AG09309 (cell line): ENCODE data around the gene CCL19.

Source experiments
- DNase-seq: peaks from one replicate; pipeline ENCODE4 v3.0.0-alpha.2; 2010; ENCODE audit warnings: low read depth
- H3K4me3 ChIP-seq: 2 replicates; pipeline ENCODE4 v1.5.1; 2011; ENCODE audit warnings: mild to moderate bottlenecking, low read depth, low read length, moderate library complexity; ENCODE audit not compliant: control insufficient read depth
- TF ChIP-seq, protein P1 (sequence below): IDR thresholded peaks from 2 replicates; pipeline ENCODE4 v1.5.1; 2011; ENCODE audit warnings: mild to moderate bottlenecking, low read depth, low read length, inconsistent platforms; ENCODE audit not compliant: insufficient read depth, control insufficient read depth; ENCODE audit errors: missing control alignments

CCL19 gene

GRCh38 chr9:34719021-34719768, 28.1 kb upstream of the CCL19 start:
- TF ChIP-seq, protein P1, sequence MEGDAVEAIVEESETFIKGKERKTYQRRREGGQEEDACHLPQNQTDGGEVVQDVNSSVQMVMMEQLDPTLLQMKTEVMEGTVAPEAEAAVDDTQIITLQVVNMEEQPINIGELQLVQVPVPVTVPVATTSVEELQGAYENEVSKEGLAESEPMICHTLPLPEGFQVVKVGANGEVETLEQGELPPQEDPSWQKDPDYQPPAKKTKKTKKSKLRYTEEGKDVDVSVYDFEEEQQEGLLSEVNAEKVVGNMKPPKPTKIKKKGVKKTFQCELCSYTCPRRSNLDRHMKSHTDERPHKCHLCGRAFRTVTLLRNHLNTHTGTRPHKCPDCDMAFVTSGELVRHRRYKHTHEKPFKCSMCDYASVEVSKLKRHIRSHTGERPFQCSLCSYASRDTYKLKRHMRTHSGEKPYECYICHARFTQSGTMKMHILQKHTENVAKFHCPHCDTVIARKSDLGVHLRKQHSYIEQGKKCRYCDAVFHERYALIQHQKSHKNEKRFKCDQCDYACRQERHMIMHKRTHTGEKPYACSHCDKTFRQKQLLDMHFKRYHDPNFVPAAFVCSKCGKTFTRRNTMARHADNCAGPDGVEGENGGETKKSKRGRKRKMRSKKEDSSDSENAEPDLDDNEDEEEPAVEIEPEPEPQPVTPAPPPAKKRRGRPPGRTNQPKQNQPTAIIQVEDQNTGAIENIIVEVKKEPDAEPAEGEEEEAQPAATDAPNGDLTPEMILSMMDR = no peak
- no peak overlapping the region for H3K4me3 ChIP-seq
- DNase-seq = no peak

DNA sequence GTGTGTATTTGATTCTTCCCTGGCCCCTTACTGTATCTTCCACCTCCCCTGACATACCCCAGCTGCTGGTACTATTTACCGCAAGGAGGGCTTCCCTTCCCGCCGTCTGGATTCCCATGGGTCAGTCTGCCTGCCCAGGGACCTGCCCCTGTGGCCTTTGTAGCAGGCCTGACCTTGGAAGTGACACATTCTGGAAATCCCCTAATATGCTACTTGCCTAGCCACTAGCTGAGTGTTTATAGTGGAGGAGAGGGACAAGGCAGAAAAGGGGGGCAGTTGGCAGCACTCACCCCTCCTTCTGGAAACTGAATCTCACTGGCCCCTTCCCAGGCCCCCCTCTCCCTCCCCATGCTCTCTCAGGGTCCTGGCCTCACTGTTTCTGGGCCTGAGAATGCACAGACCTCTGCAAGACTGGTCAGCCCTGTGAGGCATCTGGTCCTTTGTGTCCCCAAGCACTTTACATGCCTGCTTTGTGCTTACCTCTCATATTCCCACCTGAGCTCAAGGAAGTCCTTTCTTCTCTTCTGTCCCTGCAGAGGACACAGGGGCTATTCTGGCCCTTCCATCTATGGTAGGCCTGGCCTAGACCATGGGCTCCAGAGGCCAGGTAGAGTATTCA, 27.0 kb upstream of the CCL19 start:
- DNase-seq = no peak
- no peak overlapping the region for H3K4me3 ChIP-seq
- TF ChIP-seq, protein P1 = no peak

DNA sequence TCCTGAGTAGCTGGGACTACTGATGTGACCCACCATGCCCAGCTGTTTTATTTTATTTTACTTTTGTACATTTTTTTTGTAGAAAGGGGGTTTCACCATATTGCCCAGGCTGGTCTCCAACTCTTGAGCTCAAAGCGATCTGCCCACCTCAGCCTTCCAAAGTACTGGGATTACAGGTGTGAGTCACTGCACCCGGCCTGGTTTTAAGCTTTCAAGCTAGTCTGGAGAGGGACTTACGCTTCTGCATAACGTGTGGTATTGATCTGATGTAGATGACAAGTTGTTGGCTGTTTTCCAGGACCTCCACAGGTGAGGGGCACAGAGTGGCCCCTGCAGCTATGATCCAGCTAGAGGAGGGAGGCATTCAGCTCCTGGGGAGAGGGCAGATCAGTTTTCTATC, 25.6 kb upstream of the CCL19 start:
- no peak for DNase-seq
- TF ChIP-seq, protein P1 = no peak
- no peak overlapping the region for H3K4me3 ChIP-seq

DNA sequence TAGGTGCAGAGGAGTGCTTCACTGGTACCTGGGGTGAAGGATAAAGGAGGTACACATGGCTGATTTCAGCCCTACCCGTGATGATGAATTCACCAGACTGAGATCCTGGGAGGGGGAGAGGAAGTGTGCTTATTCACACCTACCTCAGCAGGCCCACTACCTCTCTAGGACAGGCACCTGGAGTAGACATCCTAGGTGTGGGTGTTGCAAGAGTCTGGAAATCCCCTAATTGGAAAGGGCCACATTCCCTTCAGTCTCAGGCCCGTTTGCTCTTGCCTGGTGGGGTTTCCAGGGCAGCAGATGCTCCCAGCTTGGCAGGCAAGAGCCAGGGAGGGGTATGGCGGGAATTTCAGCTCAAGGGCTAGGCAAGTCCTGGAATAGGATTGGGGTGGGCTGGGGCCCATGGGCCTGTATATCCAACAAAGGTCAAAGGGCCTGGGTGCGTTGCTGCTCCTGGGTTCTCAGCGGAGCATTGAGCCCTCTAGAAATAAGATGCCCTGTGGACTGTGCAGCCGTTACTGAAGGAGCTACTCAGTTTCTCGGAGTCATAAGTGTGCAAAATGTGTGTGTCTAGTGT, 24.7 kb upstream of the CCL19 start:
- no peak for DNase-seq
- TF ChIP-seq, protein P1 = no peak
- H3K4me3 ChIP-seq = no peak overlapping the region

DNA sequence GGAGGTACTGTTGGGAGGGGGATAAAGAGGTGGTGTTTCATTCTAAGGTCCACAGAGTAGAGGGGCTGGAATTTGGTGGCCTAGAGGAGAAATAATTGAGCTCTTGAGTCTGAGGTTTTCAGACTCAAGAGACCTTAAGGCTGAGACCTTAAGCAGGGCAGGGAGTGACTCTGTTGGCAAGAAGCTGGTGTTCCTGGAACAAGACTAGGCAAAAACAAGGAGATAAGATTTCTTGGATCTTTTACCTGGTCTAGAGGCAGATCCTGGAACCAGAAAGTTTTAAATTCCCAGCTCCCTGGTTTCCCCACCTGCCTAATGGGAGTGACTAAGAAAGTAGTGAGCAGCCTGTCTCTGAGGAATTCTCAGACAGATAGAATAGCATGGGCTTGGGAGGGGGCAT, 22.9 kb upstream of the CCL19 start:
- DNase-seq = no peak
- TF ChIP-seq, protein P1 = no peak

DNA sequence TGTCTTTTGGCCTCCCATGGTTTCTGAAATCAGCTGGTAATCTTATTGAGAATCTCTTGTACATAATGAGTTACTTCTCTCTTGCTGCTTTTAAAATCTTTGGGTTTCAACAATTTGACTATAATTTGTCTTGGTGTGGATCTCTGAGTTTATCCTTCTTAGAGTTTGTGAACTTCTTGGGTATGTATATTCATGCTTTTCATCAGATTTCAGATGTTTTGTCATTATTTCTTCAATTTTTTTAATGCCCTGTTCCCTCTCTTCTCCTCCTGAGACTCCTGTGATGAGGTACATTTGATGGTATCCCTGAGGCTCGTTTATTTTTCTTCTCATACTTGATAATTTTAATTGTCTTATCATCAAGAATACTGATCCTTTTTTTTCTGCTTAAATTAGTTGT, 21.1 kb upstream of the CCL19 start:
- H3K4me3 ChIP-seq = no peak overlapping the region
- no peak for DNase-seq
- TF ChIP-seq, protein P1 = no peak

More for the DNA sequence above, 22.9 kb upstream of the CCL19 start:
- no peak overlapping the region for H3K4me3 ChIP-seq
